Kidney tubule cell (primary cell): ENCODE data around the gene SP8.

Experiments used
- DNase-seq: peaks from one replicate; pipeline ENCODE4 v3.0.0-alpha.2; 2018; ENCODE audit warnings: low spot score

The SP8 gene

DNA sequence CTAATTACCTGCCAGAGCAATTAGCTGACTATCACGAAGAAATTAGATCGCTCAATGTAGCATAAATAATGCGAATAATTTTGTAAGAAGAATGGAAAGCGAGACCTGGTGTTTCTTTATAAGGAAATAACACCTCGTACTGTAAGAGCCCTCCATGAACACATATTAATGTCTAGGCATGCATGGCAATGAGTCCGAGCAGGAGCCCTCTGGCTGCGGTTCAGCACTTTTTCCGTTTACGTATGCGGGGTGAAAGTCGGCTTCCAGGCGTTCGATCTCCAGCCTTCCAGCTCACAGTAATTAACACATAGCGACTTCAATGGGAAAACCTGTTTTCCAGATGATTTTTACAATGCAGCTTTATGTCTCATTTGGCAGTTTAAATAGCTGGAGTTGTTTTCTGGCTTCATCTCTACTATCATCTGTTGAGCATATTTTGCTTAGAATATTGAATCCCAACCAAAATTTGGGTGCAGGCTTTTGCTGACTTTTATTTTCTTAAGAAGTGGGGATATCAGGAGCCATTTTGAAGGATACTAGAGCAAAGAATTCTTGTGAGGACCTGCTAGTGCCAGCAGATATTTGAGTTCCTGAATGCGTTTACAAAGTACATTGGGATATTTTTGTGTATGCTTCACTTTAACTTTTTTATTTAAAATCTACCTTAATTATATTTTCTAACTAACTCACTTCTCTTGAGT lies 7.2 kb upstream of the SP8 start:
- DNase-seq, result no peak

GRCh38 chr7:20793248-20793647 lies 6.6 kb upstream of the SP8 start:
- no peak for DNase-seq

GRCh38 chr7:20791538-20792434 lies 5.1 kb upstream of the SP8 start:
- no peak for DNase-seq

DNA sequence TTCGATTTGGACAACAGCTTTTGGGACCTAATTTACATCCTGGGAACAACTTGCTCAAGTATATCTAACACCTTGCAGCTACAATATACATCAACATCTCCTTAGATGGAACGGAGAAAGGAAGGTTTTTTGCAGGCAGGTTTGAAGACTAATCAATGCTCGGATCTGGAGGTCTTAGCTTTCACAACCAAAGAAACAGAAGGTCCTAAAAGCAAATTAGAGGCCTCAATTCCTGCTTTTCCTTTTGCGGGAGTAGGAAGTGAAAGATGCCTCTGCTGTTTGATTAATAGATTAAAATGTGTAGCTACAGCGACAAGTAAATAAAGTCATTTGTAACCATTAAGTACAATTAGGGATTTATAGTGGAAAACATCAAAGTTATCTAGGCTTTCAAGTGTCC lies 3.7 kb upstream of the SP8 start:
- no peak for DNase-seq

DNA sequence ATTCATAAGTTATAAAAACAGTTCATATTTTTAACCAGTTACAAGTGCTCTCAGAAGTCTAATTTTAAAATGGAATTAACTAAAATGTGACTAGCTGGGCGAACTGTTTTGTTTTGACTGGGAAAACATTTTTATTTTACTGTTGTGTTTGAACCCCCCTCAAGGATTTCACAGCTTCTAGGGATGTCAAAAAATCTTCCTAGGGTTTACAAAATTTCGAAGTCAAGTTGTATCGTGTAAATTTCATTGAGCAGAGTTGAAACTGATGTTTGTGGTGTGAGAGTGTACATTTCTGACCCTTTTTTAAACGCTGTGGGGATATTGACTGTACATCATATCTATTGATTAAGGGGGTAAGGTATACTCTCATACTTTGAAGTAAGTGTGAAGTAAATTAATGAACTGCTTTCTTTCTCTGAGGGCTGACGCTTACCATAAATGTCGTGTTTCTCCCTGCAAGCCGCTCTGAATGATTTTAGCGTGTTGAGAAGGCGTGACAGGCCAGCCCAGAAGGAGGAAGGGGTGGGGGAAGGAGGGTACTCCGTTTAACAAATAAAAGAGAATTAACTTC lies 1.8 kb upstream of the SP8 start:
- DNase-seq, result no peak

GRCh38 chr7:20787660-20788419 lies 1.2 kb upstream of the SP8 start:
- DNase-seq, result no peak

DNA sequence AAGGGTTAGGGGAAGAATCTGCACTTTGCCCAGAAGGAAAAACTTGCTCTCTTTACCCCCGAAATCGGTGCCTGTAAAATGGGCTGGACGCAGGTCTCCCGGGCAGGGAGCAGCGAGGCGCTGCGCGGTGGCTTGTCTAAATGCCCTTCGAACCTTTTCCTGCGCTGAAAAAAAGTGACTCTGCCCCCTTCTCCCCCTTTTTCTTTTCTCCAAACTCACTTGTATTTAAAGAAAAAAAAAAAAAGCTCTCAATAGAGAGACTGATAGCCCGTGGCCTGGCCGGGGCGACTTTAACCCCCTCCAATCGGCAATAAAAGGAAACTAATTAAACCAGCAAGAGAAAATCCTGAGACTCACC lies 286 bp downstream of the SP8 start:
- DNase-seq, result no peak

DNA sequence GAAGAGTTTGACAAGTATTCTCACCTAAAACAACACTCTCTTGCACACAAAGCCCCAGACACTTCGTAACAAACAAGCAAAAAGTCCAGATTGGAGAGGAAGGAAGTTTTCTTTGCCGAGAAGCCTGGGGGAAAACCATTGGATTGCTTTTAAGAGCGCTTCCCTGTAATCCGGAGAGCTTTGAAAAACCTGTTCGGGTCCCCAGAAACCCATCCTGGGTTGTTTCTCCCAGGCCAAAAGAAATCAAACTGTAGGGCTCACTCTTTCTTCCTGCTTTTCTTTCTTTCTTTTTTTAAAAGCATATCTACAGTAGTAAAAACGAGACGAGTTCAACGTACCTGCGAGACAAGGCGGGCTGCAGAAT lies 655 bp downstream of the SP8 start:
- DNase-seq, result no peak

- DNase-seq, result peak; percentile 43
Measured at GRCh38 chr7:20785157-20786048, 1.3 kb downstream of the SP8 start.

DNA sequence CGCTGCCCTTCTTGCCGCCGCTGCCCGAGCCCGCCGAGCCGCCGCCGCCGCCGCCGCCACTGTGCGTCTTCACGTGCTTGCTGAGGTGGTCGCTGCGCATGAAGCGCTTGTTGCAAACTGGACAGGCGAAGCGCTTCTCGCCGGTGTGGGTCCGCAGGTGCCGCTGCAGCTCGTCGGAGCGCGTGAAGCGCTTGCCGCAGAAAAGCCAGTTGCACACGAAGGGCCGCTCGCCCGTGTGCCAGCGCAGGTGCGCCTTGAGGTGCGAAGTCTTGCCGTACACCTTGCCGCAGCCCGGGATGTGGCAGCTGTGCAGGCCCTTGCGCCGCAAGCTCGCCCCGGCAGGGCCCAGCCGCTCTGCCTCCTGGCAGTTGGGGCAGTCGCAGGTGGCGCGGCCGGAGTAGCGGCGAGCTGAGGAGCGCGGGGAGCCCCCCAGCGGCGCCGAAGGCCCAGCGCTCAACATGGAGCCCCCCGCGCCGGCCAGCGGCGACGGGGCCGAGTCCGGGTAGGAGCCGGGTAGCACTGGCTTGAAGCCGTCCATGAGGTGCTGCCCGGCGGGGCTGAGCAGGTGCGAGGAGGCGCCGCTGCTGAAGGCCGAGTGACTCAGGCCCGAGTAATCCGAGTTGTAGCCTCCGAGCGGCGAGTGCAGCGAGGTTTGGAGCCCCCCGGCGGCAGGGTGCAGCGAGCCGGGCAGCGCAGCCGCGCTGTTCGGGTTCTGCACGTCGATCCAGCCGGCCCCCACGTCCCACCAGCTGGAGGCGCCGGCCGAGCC lies 2.1 kb downstream of the SP8 start:
- peak; percentile 67 for DNase-seq

- DNase-seq, result peak; percentile 34
Measured at GRCh38 chr7:20783700-20784387, 2.8 kb downstream of the SP8 start.

GRCh38 chr7:20783125-20783699 lies 3.5 kb downstream of the SP8 start:
- no peak for DNase-seq

DNA sequence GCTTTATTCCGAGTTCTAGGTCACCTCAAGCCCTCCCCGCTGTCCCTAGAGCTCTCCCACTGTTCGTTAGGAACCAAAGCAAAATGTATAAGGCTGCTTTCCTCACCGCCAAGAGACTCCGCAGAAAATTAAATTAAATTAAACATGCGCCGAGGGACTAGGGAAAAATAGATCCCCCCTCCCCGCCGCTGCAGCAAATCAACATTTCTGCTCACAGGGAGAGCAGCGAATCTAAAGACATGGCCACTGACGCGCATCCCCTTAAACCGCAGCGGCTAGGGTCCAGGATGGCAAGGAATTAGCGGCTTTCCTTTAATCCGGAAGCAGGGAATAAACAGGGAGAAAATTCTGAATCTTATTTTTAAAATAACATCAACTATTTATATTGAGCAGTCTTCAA lies 7.6 kb downstream of the SP8 start:
- no peak for DNase-seq

DNA sequence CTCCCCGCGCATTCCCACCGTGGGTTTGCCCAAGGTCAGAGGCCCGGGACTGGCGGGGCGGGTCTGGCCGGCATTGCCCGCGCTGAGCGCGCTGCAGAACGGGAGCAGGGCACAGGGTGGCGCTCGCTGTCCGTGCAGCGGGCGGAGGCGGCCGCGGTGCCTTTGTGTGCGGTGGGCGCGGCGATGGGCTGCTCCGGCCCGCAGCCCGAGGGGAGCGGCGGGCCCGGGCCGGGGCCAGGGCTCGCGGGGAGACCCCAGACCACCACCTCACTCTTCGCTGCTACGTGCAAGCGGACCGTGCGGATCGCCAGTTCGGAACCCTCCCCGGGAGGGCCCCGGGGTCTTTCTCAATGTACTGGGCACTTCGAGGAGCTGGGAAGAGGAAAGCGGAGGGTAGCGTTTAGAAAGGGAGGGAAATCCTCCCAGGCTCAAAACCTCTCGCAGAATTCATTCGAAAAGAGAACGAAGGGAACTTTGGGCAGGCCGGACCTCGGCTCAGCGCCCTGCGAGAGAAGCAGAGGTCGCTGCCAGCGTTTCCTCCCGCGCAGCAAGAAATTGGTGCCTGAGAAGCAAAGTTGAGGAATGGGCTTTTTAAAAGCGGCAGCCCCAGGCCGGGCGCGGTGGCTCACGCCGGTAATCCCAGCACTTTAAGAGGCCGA lies 8.5 kb downstream of the SP8 start:
- DNase-seq, result peak; percentile 42

- DNase-seq, result no peak
Measured at GRCh38 chr7:20777377-20778062, 9.2 kb downstream of the SP8 start.

GRCh38 chr7:20776942-20777341 lies 9.7 kb downstream of the SP8 start:
- DNase-seq, result no peak

GRCh38 chr7:20776214-20776911 lies 10.3 kb downstream of the SP8 start:
- peak; percentile 12 for DNase-seq

GRCh38 chr7:20754001-20754400 lies 32.7 kb downstream of the SP8 start:
- no peak for DNase-seq
